Thyroid gland (tissue), 4 donors: ENCODE measurements around the gene TSPAN16. TPM values are rescaled to one million over a fixed set of nuclear protein-coding genes. Genes with fewer than 3 reads are reported as not detected.

ENCODE experiments used
- DNase-seq, 2 donors: peaks; one replicate each; pipeline ENCODE4 v3.0.0-alpha.2; 2019
- H3K27ac ChIP-seq, 3 donors: fragments of 200-600 bp; sonication (generic); 1 replicate in 2 of 3; 2 replicates in 1 of 3; pipeline ENCODE4 v1.5.1; 2016 to 2019; ENCODE audit warnings: mild to moderate bottlenecking in 1 of 3, moderate library complexity in 1 of 3
- H3K27me3 ChIP-seq: fragments of 200-600 bp; sonication (generic); one replicate; pipeline ENCODE4 v1.5.1; 2019
- H3K36me3 ChIP-seq, 2 donors: fragments of 200-600 bp; sonication (generic); one replicate each; pipeline ENCODE4 v1.5.1; 2016 to 2019
- H3K4me1 ChIP-seq, 2 donors: fragments of 200-600 bp; sonication (generic); one replicate each; pipeline ENCODE4 v1.5.1; 2017 to 2019
- H3K4me3 ChIP-seq, 3 donors: fragments of 200-600 bp; sonication (generic); replicated peaks in 1 of 3; 1 replicate in 2 of 3; 2 replicates in 1 of 3; pipeline ENCODE4 v1.5.1; 2016; ENCODE audit warnings: mild to moderate bottlenecking in 1 of 3
- H3K9me3 ChIP-seq: fragments of 200-600 bp; sonication (generic); one replicate; pipeline ENCODE4 v1.5.1; 2017
- POLR2A ChIP-seq, 2 donors: fragments of 450-650 bp; IDR thresholded peaks; one replicate each; pipeline ENCODE4 v1.6.1; 2017; ENCODE audit warnings: antibody characterized with exemption in 2 of 2, mild to moderate bottlenecking in 2 of 2, moderate library complexity in 1 of 2
- WGBS, 2 donors: methylation state at CpG; one replicate each; pipeline ENCODE4 v1.1.5; 2017; 5-methylcytosine and 5-hydroxymethylcytosine counted together
- intact Hi-C: fragments of 100-400 bp; cut with DNase I; formaldehyde crosslinking; loops from one replicate; pipeline ENCODE4 v1.15.1; 2023
- total RNA-seq, 4 donors: library from RNA; depleted of rRNA; stranded (reverse); fragments of >200 nt; gene quantifications; one replicate each; pipeline ENCODE4 v1.2.3, GENCODE V29; 2016
- TF ChIP-seq, protein P1 (sequence below), 6 experiments: fragments of 200-600 bp in 3 of 6; fragments of 450-650 bp in 3 of 6; sonication (generic) in 3 of 6; IDR thresholded peaks; one replicate each; pipeline ENCODE4 v1.5.1; 2016 to 2019; ENCODE audit warnings: antibody characterized with exemption in 6 of 6, mild to moderate bottlenecking in 2 of 6, inconsistent platforms in 1 of 6, moderate library complexity in 1 of 6

TSPAN16 gene
- total RNA-seq, 4 donors from 2014 or later, result 0.54 TPM; not detected in 3

DNA sequence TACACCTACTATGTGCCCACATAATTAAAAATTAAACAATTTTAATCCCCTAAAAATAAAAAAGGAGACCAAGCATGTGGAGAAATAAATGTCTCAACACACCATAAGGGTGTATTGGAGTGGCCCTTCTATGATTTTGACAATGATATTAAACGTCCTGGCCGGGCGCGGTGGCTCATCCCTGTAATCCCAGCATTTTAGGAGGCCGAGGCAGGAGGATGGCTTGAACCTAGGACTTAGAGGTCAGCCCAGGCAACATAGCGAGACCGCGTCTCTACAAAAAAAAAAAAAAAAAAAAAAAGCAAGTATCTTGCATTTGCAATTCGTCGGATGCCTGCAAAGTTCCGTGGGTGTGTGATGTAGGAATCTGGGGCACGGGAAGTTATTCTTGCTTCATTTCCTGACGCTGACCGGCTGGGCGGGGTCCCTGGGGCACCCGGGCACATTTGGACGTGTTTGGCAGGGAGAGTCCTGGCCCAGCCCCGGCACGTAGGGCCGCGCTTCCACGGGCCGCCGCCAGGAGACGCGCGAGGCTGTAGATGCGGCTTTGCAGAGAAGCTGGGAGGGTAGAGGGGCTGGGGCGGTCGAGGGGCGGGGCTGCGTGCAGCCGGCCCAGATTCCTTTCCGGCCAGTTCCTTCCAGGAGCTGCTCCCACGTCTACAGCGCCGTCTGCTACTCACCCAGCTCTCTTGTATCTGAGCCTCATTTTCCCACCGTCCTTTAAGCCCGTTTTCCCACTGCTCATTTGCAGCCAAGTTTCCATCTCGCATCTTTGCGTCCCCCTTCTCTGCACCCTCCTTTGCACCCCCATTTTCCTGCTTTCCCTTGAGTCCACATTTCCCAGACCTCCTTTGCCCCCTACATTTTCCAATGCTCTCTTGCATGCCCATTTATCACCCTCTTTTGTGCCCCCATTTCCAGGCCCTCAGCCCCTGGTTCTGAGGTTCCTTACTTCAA lies 2.2 kb upstream of the TSPAN16 start:
- no peaks in the 10 kb centered on the region for H3K9me3 ChIP-seq
- WGBS, 2 donors, result 6 to 8% methylated on average over 37 to 41 of the region's 41 CpGs
- intact Hi-C loops, result loop anchor here (2.0 to 10.0 kb wide), 3 partner anchors 51 to 294 kb away; partner anchors contain the start of genes CCDC159 and TMEM205
- peak overlapping the region in 2 of 3 donors; percentile 10 to 17 for H3K27ac ChIP-seq
- H3K4me3 ChIP-seq, result no peak overlapping the region
- DNase-seq, result peak; percentile 97
- no peaks in the 10 kb centered on the region for H3K36me3 ChIP-seq
- TF ChIP-seq, protein P1, sequence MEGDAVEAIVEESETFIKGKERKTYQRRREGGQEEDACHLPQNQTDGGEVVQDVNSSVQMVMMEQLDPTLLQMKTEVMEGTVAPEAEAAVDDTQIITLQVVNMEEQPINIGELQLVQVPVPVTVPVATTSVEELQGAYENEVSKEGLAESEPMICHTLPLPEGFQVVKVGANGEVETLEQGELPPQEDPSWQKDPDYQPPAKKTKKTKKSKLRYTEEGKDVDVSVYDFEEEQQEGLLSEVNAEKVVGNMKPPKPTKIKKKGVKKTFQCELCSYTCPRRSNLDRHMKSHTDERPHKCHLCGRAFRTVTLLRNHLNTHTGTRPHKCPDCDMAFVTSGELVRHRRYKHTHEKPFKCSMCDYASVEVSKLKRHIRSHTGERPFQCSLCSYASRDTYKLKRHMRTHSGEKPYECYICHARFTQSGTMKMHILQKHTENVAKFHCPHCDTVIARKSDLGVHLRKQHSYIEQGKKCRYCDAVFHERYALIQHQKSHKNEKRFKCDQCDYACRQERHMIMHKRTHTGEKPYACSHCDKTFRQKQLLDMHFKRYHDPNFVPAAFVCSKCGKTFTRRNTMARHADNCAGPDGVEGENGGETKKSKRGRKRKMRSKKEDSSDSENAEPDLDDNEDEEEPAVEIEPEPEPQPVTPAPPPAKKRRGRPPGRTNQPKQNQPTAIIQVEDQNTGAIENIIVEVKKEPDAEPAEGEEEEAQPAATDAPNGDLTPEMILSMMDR (IDR thresholded peaks at IDR 0.05), result peak; percentile 91 to 100 (median 99)
- TF ChIP-seq POLR2A (IDR thresholded peaks at IDR 0.05), result peak in 1 of 2 donors; percentile 46
- H3K4me1 ChIP-seq, result peaks cover 0 to 7% of the 10 kb centered on the region in 2 donors
- no peaks in the 10 kb centered on the region for H3K27me3 ChIP-seq

DNA sequence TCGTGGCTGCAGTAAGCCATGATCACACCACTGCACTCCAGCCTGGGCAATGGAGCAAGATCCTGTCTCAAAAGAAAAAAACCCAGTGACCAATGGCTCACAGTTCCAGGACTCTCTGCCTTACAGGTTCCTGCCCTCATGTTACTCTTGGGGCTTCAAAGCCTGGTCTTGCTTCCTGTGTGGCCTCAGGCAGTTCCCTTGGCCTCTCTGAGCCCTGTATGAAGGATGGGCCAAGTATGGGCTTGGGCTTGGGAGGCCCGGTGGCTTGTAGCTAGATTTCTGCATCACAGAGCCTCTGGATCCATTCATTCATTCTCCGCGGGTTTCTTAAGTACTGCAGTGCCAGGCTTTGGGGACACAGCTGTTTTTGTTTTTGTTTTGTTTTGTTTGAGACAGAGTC lies 780 bp upstream of the TSPAN16 start:
- no peaks in the 10 kb centered on the region for H3K9me3 ChIP-seq
- peaks cover 0 to 7% of the 10 kb centered on the region in 2 donors for H3K4me1 ChIP-seq
- no peak for DNase-seq
- no peaks in the 10 kb centered on the region for H3K27me3 ChIP-seq
- H3K36me3 ChIP-seq, result no peaks in the 10 kb centered on the region
- TF ChIP-seq, protein P1 (IDR thresholded peaks at IDR 0.05), result no peak
- TF ChIP-seq POLR2A (IDR thresholded peaks at IDR 0.05), result no peak
- intact Hi-C loops, result loop anchor here (2.0 to 10.0 kb wide), 3 partner anchors 50 to 187 kb away; partner anchors contain the start of genes CCDC159, ELAVL3 and TMEM205
- WGBS, 2 donors, result 86 to 93% methylated on average over 4 of the region's 4 CpGs
- no peak overlapping the region for H3K27ac ChIP-seq
- H3K4me3 ChIP-seq, result no peak overlapping the region

DNA sequence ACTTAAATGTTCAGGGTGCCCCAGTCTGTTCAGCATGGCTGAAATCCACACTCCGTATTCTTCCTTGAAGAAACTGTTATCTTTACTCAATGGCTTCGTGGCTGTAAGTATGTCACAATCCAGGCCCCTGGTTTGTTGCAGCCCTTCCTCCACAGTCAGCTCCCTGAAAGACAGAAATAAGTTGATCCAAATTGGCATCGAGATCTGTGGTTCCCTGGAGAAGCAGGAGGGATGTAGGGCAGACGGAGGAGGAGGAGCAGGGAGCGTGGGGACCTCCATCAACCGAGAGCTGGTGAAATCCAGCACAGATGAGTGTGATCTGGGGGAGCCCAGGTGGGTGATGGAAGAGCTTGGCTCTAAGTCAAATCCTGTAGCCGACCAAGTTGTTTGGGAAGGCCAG lies 304 bp downstream of the TSPAN16 start:
- Histone ChIP-seq H3K27me3 (no peaks in the 10 kb centered on the region), H3K27ac (peak overlapping the region in 2 of 3 donors; percentile 25 to 48), H3K9me3 (no peaks in the 10 kb centered on the region), H3K4me3 (no peak overlapping the region), H3K4me1 (peaks cover 0 to 7% of the 10 kb centered on the region in 2 donors), H3K36me3 (no peaks in the 10 kb centered on the region)
- intact Hi-C loops, result loop anchor here (5.0 to 10.0 kb wide), 2 partner anchors 49 to 186 kb away; partner anchors contain the start of genes CCDC159, ELAVL3 and TMEM205
- no peak for TF ChIP-seq POLR2A (IDR thresholded peaks at IDR 0.05)
- TF ChIP-seq, protein P1 (IDR thresholded peaks at IDR 0.05), result no peak
- 49 to 53% methylated on average over 7 of the region's 7 CpGs for WGBS, 2 donors
- DNase-seq, result no peak

DNA sequence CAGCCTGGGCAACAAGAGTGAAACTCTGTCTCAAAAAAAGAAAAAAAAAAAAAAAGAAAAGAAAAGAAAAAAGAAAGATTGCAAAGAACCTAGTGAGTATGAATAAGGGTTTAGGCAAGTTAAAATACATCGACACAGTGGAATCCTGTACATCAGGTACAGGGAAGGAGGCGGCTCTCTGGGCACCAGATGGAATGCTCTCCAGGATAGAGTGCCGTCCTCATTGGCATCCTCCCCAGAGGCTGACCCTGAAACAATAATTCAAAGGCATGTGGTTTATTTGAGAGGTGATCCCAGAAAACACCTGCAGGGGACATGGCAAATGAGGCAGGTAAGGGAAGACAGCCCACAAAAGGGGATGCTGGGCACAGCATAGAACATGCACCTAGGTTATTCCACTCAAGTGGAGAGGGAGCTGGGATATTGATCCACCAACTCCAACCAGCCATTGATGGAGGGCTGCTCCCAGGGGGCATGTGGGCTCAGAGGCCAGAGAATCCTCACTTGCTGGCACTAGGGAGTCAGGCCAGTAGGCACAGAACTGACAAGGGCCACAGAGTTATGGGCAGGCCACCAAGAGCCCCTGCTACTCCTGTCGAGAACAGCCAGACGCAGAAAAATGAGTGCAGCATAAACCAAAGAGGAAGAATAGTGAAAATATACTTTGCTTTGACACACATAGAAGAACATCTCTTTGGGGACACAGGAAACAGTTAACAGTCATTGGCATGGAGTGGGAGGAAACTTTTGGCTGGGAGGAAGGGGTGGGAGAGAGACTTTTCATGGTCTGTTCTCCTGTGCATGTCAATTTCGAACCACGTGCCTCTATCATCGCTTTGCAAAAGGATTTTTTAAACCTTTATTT lies 4.2 kb downstream of the TSPAN16 start:
- Histone ChIP-seq H3K27ac (no peak overlapping the region), H3K4me3 (no peak overlapping the region), H3K4me1 (peaks cover 0 to 4% of the 10 kb centered on the region in 2 donors), H3K9me3 (no peaks in the 10 kb centered on the region), H3K27me3 (no peaks in the 10 kb centered on the region), H3K36me3 (no peaks in the 10 kb centered on the region)
- 62 to 65% methylated on average over 8 of the region's 8 CpGs for WGBS, 2 donors
- TF ChIP-seq, protein P1 (IDR thresholded peaks at IDR 0.05), result peak in 2 of 6 experiments; percentile 7 to 14
- no peak for TF ChIP-seq POLR2A (IDR thresholded peaks at IDR 0.05)
- intact Hi-C loops, result loop anchor here (5.0 to 10.0 kb wide), 2 partner anchors 45 to 182 kb away; partner anchors contain the start of genes CCDC159, ELAVL3 and TMEM205
- DNase-seq, result peak in 1 of 2 donors; percentile 52
